HG03097 (cell line): ENCODE results near the gene FGF13.

ENCODE experiments used
- ATAC-seq: cut with Tn5 transposase; IDR thresholded peaks from one replicate; pipeline ENCODE4 v1.9.1; 2021; ENCODE audit not compliant: unreplicated experiment, low FRiP score

The FGF13 gene

DNA sequence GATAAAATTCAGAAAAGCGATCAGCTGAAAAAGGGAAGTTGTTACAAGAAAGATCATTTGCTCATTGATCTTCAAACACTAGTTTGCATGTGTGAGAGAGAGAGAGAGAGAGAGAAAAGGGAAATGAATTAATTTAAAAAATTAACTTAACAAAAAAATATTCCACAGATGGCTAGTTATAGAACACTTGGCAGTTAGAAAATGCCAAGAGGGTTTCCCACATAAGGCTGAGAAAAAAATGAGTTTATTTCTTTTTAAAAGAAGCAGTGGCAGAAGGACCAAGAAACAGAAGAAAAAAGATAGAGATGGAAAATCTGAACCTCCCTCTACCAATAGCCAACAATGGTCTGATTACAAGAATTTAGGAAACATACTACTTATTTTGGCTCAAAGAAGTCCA, 47.1 kb downstream of the FGF13 start:
- no peak for ATAC-seq

DNA sequence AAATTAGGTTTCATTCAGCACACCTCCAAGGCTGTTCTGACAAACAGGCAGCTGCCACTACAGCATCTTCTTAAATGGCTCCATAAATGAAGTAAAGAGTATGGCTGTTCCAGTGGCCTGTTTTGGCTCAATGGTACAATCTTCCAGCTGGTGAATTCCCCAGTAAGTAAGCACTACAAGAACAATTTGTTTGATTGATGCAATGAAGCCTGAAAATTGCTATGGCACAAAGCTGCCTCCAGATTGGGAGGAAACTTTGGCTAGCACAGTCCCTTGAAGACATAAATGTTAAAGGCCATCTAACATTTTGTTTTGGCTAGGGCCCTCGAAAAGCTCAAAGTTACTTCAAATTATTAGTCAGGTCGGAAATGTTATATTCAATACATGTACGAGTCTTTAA, 47.5 kb downstream of the FGF13 start:
- ATAC-seq, result no peak

DNA sequence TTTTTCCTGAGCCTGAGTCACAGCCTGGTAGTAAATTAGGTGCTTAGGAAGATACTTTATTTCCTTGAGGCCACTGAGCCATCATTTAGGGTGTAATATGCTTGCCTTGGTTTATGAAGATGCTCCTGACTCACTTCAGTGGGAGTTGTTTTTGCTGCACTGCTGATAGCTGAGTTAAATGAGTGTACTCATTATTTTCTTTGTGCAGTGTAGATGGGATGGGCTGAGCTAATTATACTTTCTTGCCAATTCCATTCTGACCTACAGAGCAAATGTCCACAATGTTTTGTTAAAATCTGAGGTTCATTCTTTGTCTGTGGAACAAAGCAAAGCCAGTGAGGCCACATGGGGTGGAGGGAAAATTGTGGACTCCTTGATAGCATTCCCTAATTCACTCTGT, 60.0 kb downstream of the FGF13 start:
- ATAC-seq, result no peak

DNA sequence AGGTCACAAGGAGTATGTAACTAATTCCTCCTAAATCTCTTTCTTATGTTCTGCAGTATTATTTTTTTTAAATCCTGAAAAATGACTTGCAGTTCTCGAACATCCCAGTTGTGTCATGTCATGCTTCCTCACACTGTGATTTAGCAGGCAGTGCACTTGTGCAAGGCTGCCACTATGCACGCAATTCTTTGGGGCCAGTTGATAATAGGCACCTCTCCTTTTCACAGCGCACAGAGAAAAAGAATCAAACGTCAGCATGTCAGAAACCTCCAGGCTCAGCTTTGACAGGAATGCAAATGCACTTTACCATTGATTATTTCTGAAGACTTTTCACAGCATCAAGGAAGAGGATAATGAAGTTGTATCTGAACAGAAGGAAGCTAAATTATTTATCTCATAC, 62.9 kb downstream of the FGF13 start:
- no peak for ATAC-seq

DNA sequence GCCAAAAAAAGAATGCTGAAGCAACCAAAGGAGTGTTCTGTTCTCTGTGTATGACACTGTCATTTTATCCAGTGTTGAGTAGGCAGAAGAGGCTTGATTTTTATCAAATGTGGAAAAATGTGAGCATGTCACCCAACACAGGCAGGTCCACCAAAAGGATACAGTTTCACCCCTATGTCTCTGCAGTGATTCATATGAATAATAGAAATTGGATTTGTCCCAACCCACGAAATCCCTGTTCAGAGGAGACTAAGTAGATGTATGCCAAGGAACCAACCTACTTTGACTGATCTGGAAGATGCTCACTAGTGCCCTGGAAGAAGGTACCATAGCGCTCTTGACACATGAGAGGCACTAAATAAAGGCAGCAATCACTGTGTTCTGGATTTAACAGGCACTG, 72.5 kb downstream of the FGF13 start:
- ATAC-seq, result no peak
